Neutrophil (primary cell): Measurements from ENCODE around the gene ATP5F1D.

Source experiments
- H3K27ac ChIP-seq: fragments of 200-600 bp; sonication (generic); 2 replicates; pipeline ENCODE4 v1.5.1; 2016; ENCODE audit warnings: mild to moderate bottlenecking, moderate library complexity
- H3K27me3 ChIP-seq: fragments of 200-600 bp; sonication (generic); 2 replicates; pipeline ENCODE4 v1.6.0; 2016; ENCODE audit warnings: mild to moderate bottlenecking
- H3K36me3 ChIP-seq: fragments of 200-600 bp; sonication (generic); 2 replicates; pipeline ENCODE4 v1.5.1; 2017
- H3K4me1 ChIP-seq, 2 experiments: fragments of 200-600 bp in 1 of 2; sonication (generic) in 1 of 2; 1 replicate in 1 of 2; 2 replicates in 1 of 2; pipeline versions ENCODE4 v1.5.1 to v1.6.1; 2013 to 2016; ENCODE audit warnings: low read depth in 1 of 2, low read length in 1 of 2, mild to moderate bottlenecking in 1 of 2, moderate library complexity in 1 of 2; ENCODE audit not compliant: control insufficient read depth in 1 of 2, insufficient read depth in 1 of 2
- H3K4me3 ChIP-seq, 2 experiments: fragments of 200-600 bp in 1 of 2; sonication (generic) in 1 of 2; 1 replicate in 1 of 2; 2 replicates in 1 of 2; pipeline ENCODE4 v1.5.1; 2013 to 2016; ENCODE audit warnings: low read depth in 1 of 2, low read length in 1 of 2, mild to moderate bottlenecking in 1 of 2, moderate library complexity in 1 of 2
- H3K9me3 ChIP-seq: fragments of 200-600 bp; sonication (generic); 2 replicates; pipeline ENCODE4 v1.5.1; 2016
- TF ChIP-seq, protein P1 (sequence below): fragments of 200-600 bp; sonication (generic); IDR thresholded peaks from 2 replicates; pipeline ENCODE4 v1.5.1; 2016; ENCODE audit warnings: antibody characterized with exemption

The ATP5F1D gene

DNA sequence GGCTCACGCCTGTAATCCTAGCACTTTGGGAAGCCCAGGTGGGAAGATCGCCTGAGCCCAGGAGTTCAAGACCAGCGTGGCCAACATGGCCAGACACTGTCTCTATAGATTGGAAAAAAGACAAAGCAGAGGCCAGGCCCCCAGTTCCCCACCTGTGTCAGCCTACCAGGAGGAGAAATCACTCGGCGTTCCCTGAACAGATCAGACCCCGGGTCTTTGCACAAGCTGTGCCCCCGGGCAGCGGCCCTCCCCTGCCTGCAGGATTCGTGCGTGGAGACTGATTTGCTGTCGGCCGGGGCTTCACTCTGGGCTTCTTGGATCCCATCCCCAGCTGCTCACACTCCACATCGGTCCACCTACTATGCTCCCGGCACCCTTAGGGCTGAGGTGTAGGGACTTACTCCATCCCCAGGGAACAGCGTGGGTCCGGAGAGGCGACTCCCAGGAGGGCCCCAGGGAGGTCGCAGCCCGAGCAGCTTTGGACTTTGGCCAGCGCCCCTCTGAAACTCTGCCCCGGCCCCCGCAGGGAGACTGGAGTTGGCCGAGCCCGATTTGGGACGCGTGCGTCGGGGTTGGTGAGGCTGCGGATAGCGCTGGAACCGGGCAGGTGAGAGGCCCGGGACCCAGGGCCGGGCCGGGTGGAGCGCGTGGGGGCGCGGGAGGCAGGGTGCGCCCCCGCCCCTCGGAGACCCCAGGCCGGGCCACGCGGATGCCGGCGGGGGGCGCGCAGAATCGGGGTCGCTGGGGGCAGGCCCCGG is 43.6 kb downstream of the ATP5F1D start:
- Histone ChIP-seq H3K36me3 (no peaks in the 10 kb centered on the region), H3K9me3 (no peaks in the 10 kb centered on the region), H3K4me1 (no peaks in the 10 kb centered on the region), H3K4me3 (no peak overlapping the region), H3K27me3 (peaks cover 74% of the 10 kb centered on the region), H3K27ac (no peak overlapping the region)
- TF ChIP-seq, protein P1, sequence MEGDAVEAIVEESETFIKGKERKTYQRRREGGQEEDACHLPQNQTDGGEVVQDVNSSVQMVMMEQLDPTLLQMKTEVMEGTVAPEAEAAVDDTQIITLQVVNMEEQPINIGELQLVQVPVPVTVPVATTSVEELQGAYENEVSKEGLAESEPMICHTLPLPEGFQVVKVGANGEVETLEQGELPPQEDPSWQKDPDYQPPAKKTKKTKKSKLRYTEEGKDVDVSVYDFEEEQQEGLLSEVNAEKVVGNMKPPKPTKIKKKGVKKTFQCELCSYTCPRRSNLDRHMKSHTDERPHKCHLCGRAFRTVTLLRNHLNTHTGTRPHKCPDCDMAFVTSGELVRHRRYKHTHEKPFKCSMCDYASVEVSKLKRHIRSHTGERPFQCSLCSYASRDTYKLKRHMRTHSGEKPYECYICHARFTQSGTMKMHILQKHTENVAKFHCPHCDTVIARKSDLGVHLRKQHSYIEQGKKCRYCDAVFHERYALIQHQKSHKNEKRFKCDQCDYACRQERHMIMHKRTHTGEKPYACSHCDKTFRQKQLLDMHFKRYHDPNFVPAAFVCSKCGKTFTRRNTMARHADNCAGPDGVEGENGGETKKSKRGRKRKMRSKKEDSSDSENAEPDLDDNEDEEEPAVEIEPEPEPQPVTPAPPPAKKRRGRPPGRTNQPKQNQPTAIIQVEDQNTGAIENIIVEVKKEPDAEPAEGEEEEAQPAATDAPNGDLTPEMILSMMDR: no peak

DNA sequence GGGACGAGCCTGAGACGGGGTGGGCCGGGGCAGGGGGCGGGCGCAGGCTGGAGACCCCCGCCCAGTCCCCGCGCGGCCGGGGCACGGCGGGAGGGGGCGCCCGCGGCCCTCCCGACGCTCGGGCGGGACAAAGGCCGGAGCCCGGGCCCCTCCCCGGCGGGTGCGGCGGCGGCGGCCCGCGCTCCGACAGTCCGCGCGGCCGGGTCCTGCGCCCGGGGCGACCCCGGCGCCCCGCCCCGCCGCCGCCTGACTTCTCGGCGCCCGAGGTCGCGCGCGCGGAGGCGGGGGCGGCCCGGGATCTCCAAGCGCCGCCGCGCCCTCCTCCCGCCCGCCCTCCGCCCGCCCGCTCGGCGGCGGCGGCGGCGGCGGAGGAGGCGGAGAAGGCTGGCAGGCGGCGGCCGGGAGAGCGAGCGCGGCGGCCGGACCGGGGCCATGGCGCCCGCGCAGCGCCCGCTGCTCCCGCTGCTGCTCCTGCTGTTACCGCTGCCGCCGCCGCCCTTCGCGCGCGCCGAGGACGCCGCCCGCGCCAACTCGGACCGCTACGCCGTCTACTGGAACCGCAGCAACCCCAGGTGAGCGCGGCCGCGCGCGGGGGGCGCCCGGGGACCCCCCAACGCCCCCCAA is 44.3 kb downstream of the ATP5F1D start, which contains the start of gene EFNA2:
TSS of gene EFNA2 (plus strand) at position 137 of the 624 bp plus-strand sequence. CDS start at position 433, 296 bp downstream.
- Histone ChIP-seq H3K36me3 (no peaks in the 10 kb centered on the region), H3K9me3 (no peaks in the 10 kb centered on the region), H3K4me1 (no peaks in the 10 kb centered on the region), H3K27ac (no peak within 1 kb of the TSS), H3K4me3 (no peak within 1 kb of the TSS), H3K27me3 (peaks cover 81% of the 10 kb centered on the region)
- TF ChIP-seq, protein P1: no peak

DNA sequence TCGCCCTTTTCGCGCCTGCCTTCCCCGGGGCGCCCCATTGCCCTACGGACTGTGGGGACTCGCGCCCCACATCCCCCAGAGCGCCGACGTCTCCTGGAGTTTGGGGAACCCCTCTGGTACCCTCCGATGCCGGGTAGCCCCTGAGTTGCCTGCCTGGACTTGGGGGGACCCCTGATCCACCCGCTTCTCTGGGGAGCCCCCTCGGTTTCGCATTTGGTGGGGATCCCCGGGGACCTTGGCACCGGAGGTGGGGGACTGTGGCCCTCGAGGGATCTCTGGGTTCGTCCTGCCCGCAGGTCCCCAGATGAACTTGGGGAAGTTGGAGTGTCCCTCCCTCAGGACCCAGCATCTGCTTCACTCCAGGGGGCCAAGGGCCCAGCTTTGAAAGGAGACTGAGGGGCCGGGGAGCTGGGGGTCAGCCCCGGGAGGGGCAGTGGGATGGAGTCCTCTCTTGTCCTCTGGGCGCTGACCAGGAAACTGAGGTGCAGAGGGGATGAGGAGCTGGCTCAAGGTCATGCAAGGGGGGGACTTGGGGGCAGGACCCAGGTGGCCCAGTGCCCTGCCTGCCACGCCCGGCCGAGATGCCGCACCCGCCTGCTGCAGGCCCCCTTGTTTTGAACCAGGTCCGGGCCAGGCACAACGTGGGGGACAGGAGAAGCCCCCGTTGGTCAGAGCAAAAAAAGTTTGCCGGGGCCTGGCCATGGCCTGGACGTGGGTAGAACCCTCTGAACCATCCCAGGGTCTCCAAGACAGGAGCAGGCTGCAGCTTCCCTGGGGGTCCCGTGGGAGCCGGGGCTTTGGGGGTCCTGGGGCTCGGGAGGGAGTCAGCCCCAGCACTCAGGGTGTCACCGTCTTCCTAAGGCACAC is 45.2 kb downstream of the ATP5F1D start:
- no peaks in the 10 kb centered on the region for H3K36me3 ChIP-seq
- peaks cover 90% of the 10 kb centered on the region for H3K27me3 ChIP-seq
- no peak overlapping the region for H3K27ac ChIP-seq
- H3K4me3 ChIP-seq: no peak overlapping the region
- H3K4me1 ChIP-seq: no peaks in the 10 kb centered on the region
- TF ChIP-seq, protein P1: no peak
- H3K9me3 ChIP-seq: no peaks in the 10 kb centered on the region

DNA sequence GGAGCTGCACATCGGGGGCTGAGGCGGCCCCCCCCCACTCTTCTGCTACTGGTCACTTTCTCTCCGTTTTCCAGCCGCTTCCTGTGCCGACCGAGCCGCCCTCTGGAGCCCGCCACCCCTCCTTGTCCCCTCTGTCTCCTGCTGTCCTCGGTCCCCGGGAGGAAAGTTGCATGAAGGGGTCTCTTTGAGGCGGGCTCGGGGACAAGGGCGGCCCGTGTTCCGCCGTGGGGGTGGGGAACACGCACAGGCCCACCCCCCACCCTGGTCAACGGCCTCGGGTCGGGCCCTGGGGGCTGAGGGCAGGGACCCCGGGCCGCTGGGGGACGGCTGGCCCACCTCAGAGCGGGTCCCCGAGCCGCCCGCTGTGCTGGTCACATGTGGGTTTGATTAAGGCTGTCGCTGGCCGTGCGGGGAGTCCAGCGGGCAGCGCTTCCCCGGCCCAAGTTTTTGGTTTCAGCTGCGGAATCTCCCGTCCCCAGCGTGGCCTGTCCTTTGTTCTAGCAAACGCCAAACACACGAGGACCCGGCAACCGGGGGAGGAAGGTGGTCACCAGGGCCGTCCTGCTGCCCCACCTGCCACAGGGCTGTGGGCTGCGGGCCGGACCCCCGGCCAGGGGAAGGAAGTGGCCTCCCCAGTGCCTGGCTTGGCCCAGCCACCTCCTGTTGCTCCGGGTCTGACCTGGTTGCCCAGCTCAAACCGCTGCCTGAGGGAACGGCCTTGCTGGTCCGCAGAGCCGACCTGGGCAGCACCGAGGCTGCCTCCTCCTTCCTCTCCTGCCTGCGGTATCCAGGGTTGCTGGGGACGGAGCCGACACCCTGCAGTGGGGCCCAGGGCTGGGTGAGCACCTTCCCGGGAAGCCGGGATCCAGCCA is 46.0 kb downstream of the ATP5F1D start:
- H3K4me1 ChIP-seq: no peaks in the 10 kb centered on the region
- peaks cover 98% of the 10 kb centered on the region for H3K27me3 ChIP-seq
- TF ChIP-seq, protein P1: no peak

DNA sequence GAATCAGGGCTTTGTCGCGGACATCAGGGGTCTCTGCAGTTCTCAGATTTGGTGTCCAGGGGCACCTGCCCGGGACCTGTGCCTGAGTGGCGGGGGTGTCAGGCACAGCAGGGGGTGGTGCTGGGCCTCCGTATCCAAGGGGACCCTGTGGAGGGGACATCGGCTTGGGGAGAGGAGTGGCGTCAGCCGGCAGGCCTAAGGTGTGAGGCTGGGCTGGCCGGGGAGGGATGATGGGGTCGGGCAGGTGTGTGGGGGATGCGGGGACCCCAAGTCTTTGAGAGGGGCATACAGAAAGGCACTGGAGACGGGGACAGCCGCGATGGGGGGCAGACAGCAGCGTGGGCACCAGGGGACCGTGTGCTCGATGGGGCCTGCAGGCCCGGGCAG is 46.7 kb downstream of the ATP5F1D start:
- peaks cover 98% of the 10 kb centered on the region for H3K27me3 ChIP-seq
- H3K4me1 ChIP-seq: no peaks in the 10 kb centered on the region
- TF ChIP-seq, protein P1: no peak
- no peak overlapping the region for H3K27ac ChIP-seq
- H3K9me3 ChIP-seq: no peaks in the 10 kb centered on the region
- no peak overlapping the region for H3K4me3 ChIP-seq
- H3K36me3 ChIP-seq: no peaks in the 10 kb centered on the region

More for the DNA sequence above, 46.0 kb downstream of the ATP5F1D start:
- Histone ChIP-seq H3K4me3 (no peak overlapping the region), H3K9me3 (no peaks in the 10 kb centered on the region), H3K27ac (no peak overlapping the region), H3K36me3 (no peaks in the 10 kb centered on the region)
